IPS-NIHi7 (cell line): ENCODE results near the gene TAF5L.
A peak's percentile ranks its signal among the peaks of the same experiment; 100 is the strongest.

Source experiments
- DNase-seq: peaks from one replicate; pipeline ENCODE4 v3.0.0; 2012; ENCODE audit warnings: mixed read lengths; ENCODE audit errors: extremely low spot score

Gene TAF5L

DNA sequence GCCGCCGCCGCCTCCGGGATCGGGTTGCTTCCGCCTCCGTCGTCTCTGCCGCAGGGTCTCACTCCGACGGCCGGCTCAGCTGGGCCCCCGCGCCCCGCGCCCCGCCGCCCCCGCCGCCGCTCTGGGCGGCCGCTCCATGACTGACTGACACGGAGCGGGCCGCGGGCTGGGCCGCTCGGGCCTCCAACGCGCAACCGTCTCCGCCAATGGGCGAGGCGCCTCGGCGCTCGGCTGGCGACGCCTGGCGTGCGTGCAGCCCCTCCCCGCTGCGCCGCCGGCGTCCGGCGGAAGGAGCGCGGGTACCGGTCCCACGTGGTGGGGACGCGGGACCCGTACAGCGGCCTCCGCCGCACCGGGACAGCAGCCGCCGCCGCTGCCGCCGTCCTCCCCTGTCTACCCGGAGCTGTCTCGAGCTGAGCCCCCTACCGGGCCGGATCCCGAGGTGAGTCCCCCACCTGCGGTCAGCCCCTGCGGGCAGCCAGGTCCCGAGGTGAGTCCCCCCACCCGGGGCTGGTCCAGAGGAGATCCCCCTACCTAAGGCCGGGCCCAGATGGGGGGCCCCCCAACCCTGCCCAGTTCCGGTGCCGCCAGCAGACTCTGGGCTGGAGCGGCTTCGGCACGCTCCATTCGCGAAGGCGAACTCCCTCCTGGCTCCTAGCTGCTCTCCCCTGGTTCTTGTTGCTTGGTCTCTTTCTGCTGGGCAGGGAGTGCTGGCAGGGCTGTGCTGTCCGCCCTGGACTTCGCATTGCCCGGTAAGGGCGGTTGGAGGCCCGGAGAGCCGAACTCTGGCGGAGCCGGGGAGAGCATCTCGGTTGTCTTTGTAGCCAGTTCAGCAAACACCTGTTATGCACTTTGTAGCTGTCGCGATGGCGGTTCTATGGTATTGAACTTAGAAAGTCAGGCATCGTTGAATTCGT is at the start of gene TAF5L, which contains the start of gene URB2:
Gene TAF5L (minus strand): TSS at position 208 of the 917 bp plus-strand sequence. CDS start 11,640 bp downstream, outside the sequence.
Gene URB2 (plus strand): TSS at position 333 of the 917 bp plus-strand sequence. CDS start 1,387 bp downstream, outside the sequence.
- peak; percentile 97 for DNase-seq

- no peak for DNase-seq
Measured at GRCh38 chr1:229675396-229675795, 49.5 kb upstream of the TAF5L start.

DNA sequence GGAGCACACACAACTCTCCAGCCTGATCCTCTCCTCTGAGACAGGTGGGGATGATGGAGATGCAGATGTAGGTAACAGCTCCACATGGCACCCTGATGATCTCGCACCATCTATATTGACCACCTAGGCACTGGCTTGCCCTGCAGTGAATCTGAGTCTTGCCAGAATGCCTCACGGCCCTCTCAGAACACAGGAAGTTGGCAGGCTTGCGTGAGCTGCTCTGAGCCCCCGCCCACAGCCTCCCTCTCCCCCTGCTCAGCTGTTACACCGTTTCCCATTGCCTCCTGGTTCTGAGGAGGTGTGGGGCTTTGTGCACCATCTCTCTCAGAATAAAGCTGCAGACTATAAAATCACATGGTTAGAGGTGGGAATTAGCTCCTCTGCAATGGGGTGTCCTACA is 48.1 kb upstream of the TAF5L start:
- no peak for DNase-seq

DNA sequence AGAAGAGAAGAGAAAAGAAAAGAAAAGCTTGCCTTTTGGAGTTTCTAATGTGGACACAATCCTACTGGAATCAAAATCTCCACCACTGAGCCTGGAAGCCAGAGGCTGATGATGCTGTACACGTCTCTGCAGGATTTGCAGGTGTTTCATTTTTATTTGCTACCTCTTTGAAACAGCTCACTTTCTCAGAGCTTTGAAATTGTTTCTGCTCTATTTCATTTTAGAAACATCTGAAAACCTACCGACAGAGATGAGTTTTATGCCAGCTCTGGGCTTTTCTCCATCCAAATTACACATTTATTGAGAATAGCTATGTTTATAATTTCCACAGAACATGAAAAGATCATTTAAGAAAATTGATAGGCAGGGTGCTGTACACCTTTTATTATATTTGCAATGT is 46.3 kb upstream of the TAF5L start:
- no peak for DNase-seq

GRCh38 chr1:229671310-229671709 is 45.4 kb upstream of the TAF5L start:
- no peak for DNase-seq

DNA sequence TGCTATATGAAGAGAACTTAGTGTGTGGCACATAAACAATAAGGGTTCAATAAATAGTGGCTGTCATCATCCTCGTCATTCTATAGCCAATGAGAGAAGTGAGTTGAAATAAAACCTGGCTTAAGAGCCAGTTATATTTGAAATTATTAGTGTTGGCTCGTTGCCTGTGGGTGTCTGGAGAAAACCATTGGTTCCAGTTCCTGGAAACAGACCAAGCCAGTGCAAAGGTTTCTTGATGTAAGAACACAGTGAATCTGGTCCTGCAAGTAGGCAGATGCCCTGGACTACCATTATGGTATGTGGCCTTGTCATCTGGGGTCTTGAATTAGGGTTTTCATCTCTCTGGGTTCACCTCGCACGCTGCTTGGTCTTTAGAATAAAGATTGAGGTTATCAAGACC is 43.4 kb upstream of the TAF5L start:
- no peak for DNase-seq

- no peak for DNase-seq
Measured at GRCh38 chr1:229666585-229666984, 40.7 kb upstream of the TAF5L start.

GRCh38 chr1:229665912-229666558 is 40.1 kb upstream of the TAF5L start:
- no peak for DNase-seq

DNA sequence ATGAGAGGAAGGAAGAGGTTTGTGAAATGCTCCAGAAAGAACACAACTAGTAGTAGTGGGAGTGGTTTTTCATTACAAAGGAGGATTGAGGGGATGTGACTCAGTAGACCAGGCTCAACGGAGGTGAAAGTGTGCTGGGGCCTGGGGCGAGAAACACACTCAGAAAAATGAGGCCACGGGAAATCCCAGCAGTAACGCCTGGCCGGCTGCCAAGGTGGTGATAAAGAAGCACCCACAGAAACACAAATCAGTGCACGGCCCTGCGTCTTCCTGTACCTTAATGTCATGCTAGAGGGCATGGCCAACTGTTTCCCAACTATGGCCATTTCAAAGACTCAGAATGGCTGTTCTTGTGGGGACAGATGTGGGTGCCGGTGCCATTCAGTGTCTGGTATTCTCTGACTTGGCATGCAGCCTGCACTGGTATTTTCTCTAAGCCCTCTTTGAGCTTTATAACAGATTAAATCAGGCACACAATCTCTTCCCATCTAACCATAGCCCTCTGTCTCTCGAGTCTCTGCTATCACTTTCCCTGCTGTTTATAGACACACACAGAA is 38.3 kb upstream of the TAF5L start:
- no peak for DNase-seq

DNA sequence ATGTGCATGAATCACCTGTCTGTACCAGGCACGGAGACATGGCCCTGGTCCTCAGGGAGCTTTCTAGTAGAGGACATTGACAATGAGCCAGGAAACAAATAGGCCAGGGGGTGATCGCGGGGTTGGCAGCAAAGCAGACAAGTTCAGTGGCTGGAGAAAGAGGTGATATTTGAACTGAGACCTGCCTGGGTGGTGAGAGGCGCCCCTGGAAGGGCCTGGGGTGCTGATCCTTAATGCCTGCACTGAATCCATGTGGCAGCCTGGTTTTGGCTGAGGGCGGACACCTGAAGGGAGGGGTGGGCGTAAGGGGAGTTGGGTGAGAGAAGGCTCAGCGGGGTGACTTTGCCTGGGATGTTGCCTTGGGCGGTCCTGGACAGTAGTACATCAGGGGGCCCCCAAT is 36.0 kb upstream of the TAF5L start:
- DNase-seq = no peak

DNA sequence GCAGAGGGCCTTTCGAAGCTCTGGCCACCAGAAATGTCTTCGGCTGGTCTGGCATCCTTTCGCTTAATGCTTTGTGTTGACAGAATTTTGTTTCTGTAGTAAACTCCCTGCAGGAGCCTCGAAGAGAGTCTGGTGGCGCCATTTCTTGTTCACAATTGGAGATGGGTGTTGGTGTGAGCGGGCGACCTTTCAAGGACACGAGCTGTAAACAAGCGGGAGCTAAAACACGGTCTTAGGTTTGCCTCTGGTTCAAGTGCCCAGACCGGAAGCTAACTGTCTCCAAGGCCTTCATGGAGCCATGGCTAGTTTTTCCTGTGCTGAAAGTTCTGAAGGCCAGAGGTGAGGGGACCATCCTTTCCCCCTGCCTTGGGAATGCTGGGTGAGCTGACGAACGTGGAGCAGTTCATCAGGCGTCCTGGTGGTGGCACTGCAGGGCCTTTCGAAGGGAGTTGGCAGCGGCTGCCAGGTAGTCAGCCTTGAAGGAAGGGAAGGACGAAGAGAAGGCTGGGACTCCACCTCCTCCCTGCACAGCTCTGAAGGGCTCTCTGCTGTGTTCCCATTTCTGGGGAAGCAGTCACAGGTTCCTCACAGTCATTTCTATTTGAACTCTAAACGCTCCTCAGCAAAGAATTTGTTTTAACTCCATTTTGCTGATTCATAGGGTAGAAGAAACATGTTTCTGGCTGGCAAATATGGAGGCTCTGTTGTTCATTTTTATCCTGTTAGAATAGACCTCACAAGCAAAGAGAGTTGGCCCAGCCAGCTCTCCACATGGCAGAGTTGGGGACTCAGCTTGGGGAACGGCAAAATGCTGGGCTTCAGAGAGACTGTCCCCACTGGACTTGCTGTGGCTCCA is 35.3 kb upstream of the TAF5L start:
- peak; percentile 98 for DNase-seq

DNA sequence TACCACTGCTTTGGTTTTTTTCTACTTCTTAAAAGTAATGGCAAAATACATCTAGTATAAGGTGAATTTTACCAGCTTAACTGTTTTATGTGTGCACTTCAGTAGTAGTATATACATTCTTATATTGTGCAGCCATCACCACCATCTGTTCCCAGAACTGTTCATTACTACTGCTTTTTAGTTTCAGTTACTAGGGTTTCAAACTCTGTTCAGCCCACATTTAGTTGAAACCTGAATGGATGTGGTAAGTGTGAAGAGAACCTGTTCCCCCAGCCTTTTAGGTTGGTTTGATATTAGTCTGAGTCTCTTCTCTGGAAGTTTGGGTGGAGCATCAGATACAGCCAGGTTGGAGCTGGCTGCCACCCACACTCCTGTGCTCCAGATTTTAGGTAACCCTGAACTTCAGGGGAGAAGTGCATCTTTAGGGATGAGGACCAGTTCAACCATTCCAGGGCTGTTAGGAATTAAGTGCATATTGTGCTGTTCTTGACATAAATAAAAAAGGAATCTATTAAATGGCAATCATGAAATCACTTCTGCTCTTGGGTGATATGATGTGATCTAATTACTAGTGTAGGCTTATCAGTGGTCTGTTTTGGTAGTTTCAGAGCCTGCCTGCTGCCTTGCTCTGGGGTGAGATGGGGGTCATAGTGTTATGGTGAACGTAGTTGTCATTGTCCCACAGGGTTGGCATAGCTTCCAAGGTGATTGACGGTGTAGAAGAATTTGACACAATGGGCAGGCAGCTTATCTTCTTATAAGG is 32.3 kb upstream of the TAF5L start:
- DNase-seq = no peak

- no peak for DNase-seq
Measured at GRCh38 chr1:229655781-229656180, 29.9 kb upstream of the TAF5L start.

DNA sequence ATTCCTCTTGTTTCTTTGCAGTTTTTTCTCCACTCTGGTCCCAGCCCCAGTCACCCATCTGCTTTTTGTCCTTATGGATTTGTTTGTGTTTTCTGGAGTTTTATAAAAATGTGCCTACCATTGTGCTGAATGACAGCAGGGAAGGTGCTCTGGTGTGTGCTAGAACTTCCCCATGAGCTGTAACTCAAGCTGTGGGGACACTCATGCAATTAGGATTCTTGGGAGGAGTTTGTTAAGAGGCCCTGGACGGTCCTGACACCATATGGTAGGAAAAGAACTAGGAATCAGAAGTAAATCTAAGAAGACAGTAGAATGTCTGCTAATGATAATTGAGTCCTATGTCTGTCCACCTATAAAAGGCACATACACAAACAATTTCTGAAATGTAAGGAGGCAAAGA is 27.5 kb upstream of the TAF5L start:
- no peak for DNase-seq

- no peak for DNase-seq
Measured at GRCh38 chr1:229651546-229651945, 25.6 kb upstream of the TAF5L start.

DNA sequence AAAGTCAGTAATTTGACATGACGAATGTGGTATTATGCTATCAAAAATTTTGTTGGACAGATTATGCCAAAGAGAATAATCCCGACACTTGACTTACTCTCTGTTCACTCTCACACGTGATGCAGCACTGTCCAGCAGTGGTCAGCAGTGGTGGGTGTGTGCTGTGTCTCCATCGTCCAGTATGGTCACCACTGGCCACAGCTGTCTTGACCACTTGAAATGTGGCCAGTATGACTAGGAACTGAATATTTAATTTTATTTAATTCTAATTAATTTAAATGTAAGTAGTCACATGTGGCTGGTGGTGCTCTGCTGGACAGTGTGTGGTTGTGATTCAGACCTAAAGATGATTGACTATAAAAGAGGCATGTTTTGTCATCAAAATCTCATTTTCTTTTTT is 24.1 kb upstream of the TAF5L start:
- no peak for DNase-seq

DNA sequence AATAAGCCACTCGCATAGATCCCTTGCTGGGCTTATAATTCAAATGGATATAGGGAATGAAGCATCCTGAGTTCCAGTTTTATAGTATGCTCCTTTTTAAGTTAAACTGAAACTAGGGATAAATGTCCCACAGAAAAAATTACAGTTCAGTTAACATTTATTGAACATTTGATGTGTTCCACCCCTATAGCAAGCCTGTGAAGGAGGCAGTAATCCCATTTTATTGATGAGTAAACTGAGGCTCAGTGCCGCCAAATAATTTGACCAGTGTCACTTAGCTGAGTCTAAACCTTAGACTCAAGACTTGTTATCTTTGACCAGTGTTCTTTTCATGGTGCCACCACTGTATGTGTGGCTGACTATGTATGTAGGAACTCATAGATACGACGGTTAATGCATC is 22.5 kb upstream of the TAF5L start:
- no peak for DNase-seq

GRCh38 chr1:229645324-229645993 is 19.5 kb upstream of the TAF5L start:
- DNase-seq = no peak

GRCh38 chr1:229643996-229644745 is 18.2 kb upstream of the TAF5L start:
- DNase-seq = no peak

DNA sequence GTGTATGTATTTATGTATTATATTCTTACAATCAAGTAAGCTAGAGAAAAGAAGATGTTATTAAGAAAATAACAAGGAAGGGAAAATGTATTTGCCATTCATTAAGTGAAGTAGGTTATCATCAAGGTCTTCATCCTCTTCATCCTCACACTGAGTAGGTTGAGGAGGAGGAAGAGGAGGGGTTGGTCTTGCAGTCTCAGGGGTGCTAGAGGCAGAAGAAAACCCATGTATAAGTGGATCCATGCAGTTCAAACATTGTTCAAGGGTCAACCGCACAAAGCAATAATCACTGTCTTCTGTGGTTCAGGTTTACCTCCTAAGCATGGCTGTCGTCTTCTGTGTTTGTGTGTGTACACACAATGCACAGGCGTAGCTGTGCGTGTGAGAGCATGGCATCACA is 17.0 kb upstream of the TAF5L start:
- DNase-seq = no peak
